K562 (cell line): Measurements from ENCODE around the gene TENM3. TPM values are rescaled to one million over a fixed set of nuclear protein-coding genes. Genes with fewer than 3 reads are reported as not detected.

Experiments used
- ATAC-seq: fragments of 200-7000 bp; cut with Tn5 transposase; 3 replicates; pipeline ENCODE4 v1.9.1; 2020; ENCODE audit warnings: moderate library complexity
- BruUV-seq: library from RNA; stranded (reverse); fragments of 400-500 nt; replicated peaks from 2 replicates; lab custom pipeline; 2021; lab: Mats Ljungman, UMichigan
- CTCF ChIA-PET: fragments of 300-600 bp; formaldehyde crosslinking; extraction: SDS; loops from one replicate; lab custom pipeline; 2021; ENCODE audit warnings: low intra/inter-chr PET ratio; lab: Yijun Ruan, JAX
- POLR2A ChIA-PET: fragments of 300-600, 350-650 bp; sonication (Branson Sonifier 250); formaldehyde crosslinking; extraction: SDS; loops from one replicate; lab custom pipeline; 2021; ENCODE audit warnings: antibody characterized with exemption, inconsistent platforms; lab: Yijun Ruan, JAX
- DNase-seq, 4 experiments: peaks; one replicate each; pipeline versions ENCODE4 v3.0.0 to v3.0.0-alpha.2; 2011 to 2018; ENCODE audit warnings: low spot score in 3 of 4, mixed read lengths in 3 of 4; ENCODE audit errors: extremely low read depth in 1 of 4
- FAIRE-seq: peaks from 2 replicates; lab custom pipeline; 2011; peaks lifted over from hg19 to GRCh38; lab: Jason Lieb, UNC
- H2AFZ ChIP-seq: 2 replicates; pipeline ENCODE4 v1.6.0; 2011; ENCODE audit warnings: low read depth, low read length, control low read depth, inconsistent platforms
- H3K27ac ChIP-seq: fragments of 200-600 bp; 3 replicates; pipeline ENCODE4 v1.8.0; 2011; ENCODE audit warnings: low read depth, mild to moderate bottlenecking, control low read depth, inconsistent platforms, low read length, moderate library complexity, mixed read lengths; ENCODE audit errors: extremely low read depth
- H3K27me3 ChIP-seq, 2 experiments: fragments of 300-600 bp in 1 of 2; 2 replicates in 1 of 2; 3 replicates in 1 of 2; pipeline versions ENCODE4 v1.6.0 to v1.8.0; 2011; ENCODE audit warnings: inconsistent platforms in 2 of 2, low read length in 2 of 2, mild to moderate bottlenecking in 1 of 2, mixed read lengths in 1 of 2, moderate library complexity in 1 of 2; ENCODE audit not compliant: control insufficient read depth in 2 of 2, insufficient read depth in 2 of 2
- H3K36me3 ChIP-seq: fragments of 300-600 bp; 3 replicates; pipeline ENCODE4 v1.8.0; 2011; ENCODE audit warnings: mild to moderate bottlenecking, low read length, inconsistent platforms; ENCODE audit not compliant: control insufficient read depth, insufficient read depth
- H3K4me1 ChIP-seq, 2 experiments: fragments of 200-600 bp in 1 of 2; replicated peaks in 1 of 2; 2 replicates in 1 of 2; 3 replicates in 1 of 2; pipeline versions ENCODE4 v1.5.1 to v1.8.0; 2011; ENCODE audit warnings: inconsistent platforms in 2 of 2, low read length in 2 of 2, mild to moderate bottlenecking in 1 of 2, mixed read lengths in 1 of 2, moderate library complexity in 1 of 2; ENCODE audit not compliant: control insufficient read depth in 2 of 2, insufficient read depth in 2 of 2
- H3K4me2 ChIP-seq: 2 replicates; pipeline ENCODE4 v1.6.1; 2011; ENCODE audit warnings: low read length, control low read depth, inconsistent platforms, mixed read lengths; ENCODE audit not compliant: insufficient read depth
- H3K4me3 ChIP-seq: fragments of 200-600 bp; sonication (generic), shearing (Covaris generic); 2 replicates; pipeline ENCODE4 v1.5.1; 2016; ENCODE audit warnings: control low read depth, inconsistent platforms
- H3K79me2 ChIP-seq: fragments of 200-600 bp; 3 replicates; pipeline ENCODE4 v1.8.0; 2011; ENCODE audit warnings: low read length, inconsistent platforms; ENCODE audit not compliant: control insufficient read depth, insufficient read depth
- H3K9ac ChIP-seq, 2 experiments: 2 replicates each; pipeline versions ENCODE4 v1.6.0 to v1.6.1; 2011; ENCODE audit warnings: low read depth in 2 of 2, low read length in 2 of 2, control low read depth in 1 of 2, inconsistent platforms in 1 of 2, mild to moderate bottlenecking in 1 of 2, mixed read lengths in 1 of 2; ENCODE audit not compliant: insufficient read depth in 1 of 2
- H3K9me1 ChIP-seq: one replicate; pipeline ENCODE4 v1.6.0; 2011; ENCODE audit warnings: inconsistent platforms, mild to moderate bottlenecking, low read length, moderate library complexity; ENCODE audit not compliant: control insufficient read depth, insufficient read depth
- H3K9me3 ChIP-seq: replicated peaks from 2 replicates; pipeline ENCODE4 v1.5.1; 2011; ENCODE audit warnings: low read depth, low read length, inconsistent platforms; ENCODE audit not compliant: control insufficient read depth, insufficient read depth
- H4K20me1 ChIP-seq: replicated peaks from 2 replicates; pipeline ENCODE4 v1.6.1; 2011; ENCODE audit warnings: low read length, inconsistent platforms, mixed read lengths; ENCODE audit not compliant: control insufficient read depth, insufficient read depth
- CBX1 ChIP-seq: sonication (generic); IDR thresholded peaks from 2 replicates; pipeline ENCODE4 v1.6.1; 2016; ENCODE audit warnings: antibody characterized with exemption, low read depth, mild to moderate bottlenecking
- E2F5 ChIP-seq: sonication (generic); formaldehyde crosslinking; IDR thresholded peaks from 2 replicates; pipeline ENCODE4 v1.8.0; 2022; ENCODE audit warnings: mild to moderate bottlenecking, missing genetic modification reagents
- ID3 ChIP-seq, 2 experiments: fragments of 250-450 bp in 1 of 2; fragments of 450-650 bp in 1 of 2; sonication (Bioruptor Pico) in 1 of 2; IDR thresholded peaks; 2 replicates each; pipeline versions ENCODE4 v1.6.1 to v1.8.0; 2016 to 2021; ENCODE audit warnings: mild to moderate bottlenecking in 2 of 2, moderate library complexity in 2 of 2, missing compliant biosample characterization in 1 of 2, missing genetic modification characterization in 1 of 2
- IFI16 ChIP-seq: fragments of 250-450 bp; sonication (Bioruptor Pico); IDR thresholded peaks from 2 replicates; pipeline ENCODE4 v2.1.2; 2022; ENCODE audit warnings: mild to moderate bottlenecking, inconsistent platforms
- IRF2 ChIP-seq: sonication (generic); formaldehyde crosslinking; IDR thresholded peaks from 2 replicates; pipeline ENCODE4 v1.8.1; 2022; ENCODE audit warnings: mild to moderate bottlenecking, missing genetic modification reagents
- RBBP5 ChIP-seq: fragments of 200-600 bp; sonication (generic); IDR thresholded peaks from 2 replicates; pipeline ENCODE4 v1.6.1; 2012; ENCODE audit warnings: borderline replicate concordance, mild to moderate bottlenecking, low read length, control low read depth, inconsistent platforms; ENCODE audit not compliant: insufficient read depth, poor library complexity, severe bottlenecking
- THRB ChIP-seq: fragments of 450-650 bp; formaldehyde crosslinking; conservative IDR thresholded peaks from 2 replicates; pipeline ENCODE4 v1.4.0; 2022; ENCODE audit warnings: mild to moderate bottlenecking, missing genetic modification characterization
- ZNF165 ChIP-seq: fragments of 250-450 bp; sonication (Bioruptor Pico); IDR thresholded peaks from 2 replicates; pipeline ENCODE4 v1.4.0; 2020; ENCODE audit warnings: borderline replicate concordance
- ZNF23 ChIP-seq: fragments of 250-450 bp; sonication (Bioruptor Pico); IDR thresholded peaks from 2 replicates; pipeline ENCODE4 v1.4.0; 2020; ENCODE audit warnings: mild to moderate bottlenecking
- ZNF232 ChIP-seq: sonication (generic); formaldehyde crosslinking; IDR thresholded peaks from 2 replicates; pipeline ENCODE4 v1.8.0; 2022; ENCODE audit warnings: mild to moderate bottlenecking, missing genetic modification reagents
- ZNF311 ChIP-seq: fragments of 250-450 bp; sonication (Bioruptor Pico); IDR thresholded peaks from 2 replicates; pipeline ENCODE4 v1.4.0; 2020; ENCODE audit warnings: mild to moderate bottlenecking, moderate library complexity
- ZNF395 ChIP-seq: fragments of 200-800 bp; sonication (Bioruptor generic); IDR thresholded peaks from 2 replicates; pipeline ENCODE4 v1.6.1; 2017; ENCODE audit warnings: missing genetic modification characterization, missing compliant biosample characterization
- ZNF583 ChIP-seq: fragments of 250-450 bp; sonication (Bioruptor Pico); IDR thresholded peaks from 2 replicates; pipeline ENCODE4 v1.4.0; 2020
- ZNF609 ChIP-seq: sonication (generic); formaldehyde crosslinking; IDR thresholded peaks from 2 replicates; pipeline ENCODE4 v1.8.1; 2023; ENCODE audit warnings: missing genetic modification reagents, mild to moderate bottlenecking, borderline replicate concordance
- WGBS: fragments of 100-300 bp; shearing (Covaris generic); methylation state at CpG from one replicate; pipeline ENCODE4 v1.1.6; 2016; ENCODE audit warnings: low coverage, mixed read lengths; ENCODE audit not compliant: insufficient coverage; ENCODE audit errors: missing lambda C conversion rate; 5-methylcytosine and 5-hydroxymethylcytosine counted together
- in situ Hi-C: fragments of 300-500 bp; cut with MboI; formaldehyde crosslinking; loops from 4 replicates; pipeline ENCODE4 v1.15.0; 2018; ENCODE audit warnings: inconsistent platforms, mixed read lengths
- intact Hi-C: fragments of 100-400 bp; cut with micrococcal nuclease; formaldehyde crosslinking; loops from 2 replicates; pipeline ENCODE4 v1.14.2; 2022
- polyA plus RNA-seq, 8 experiments: library from polyadenylated mRNA; depleted of rRNA in 4 of 8; stranded (reverse) in 5 of 8; unstranded in 3 of 8; fragments of >200 nt; fragmentation: Nextera tagmentation in 2 of 8; fragmentation: Illumina TruSeq in 1 of 8; extraction: Ambion mirVana in 2 of 8; extraction: Trizol in 1 of 8; gene quantifications; 2 replicates each; pipeline versions ENCODE4 v1.2.1 to v1.2.3, GENCODE V29; 2011 to 2014; ENCODE audit warnings: inconsistent platforms in 1 of 8, missing spikeins in 1 of 8
- total RNA-seq, 7 experiments: library from RNA; depleted of rRNA in 6 of 7; stranded (reverse); fragments of >200 nt in 6 of 7; fragmentation: Illumina TruSeq in 2 of 7; extraction: Trizol in 2 of 7; gene quantifications; 2 replicates each; pipeline versions ENCODE4 v1.2.1 to v1.2.3, GENCODE V29; 2011 to 2021; ENCODE audit warnings: low replicate concordance in 1 of 7

The TENM3 gene
- total and polyA plus RNA-seq, 9 of the 15 experiments (the other 6 are each of a cell fraction or from before 2014, with no cell fraction given): 0.01 to 0.02 TPM; not detected in 7

GRCh38 chr4:182678590-182678989, 435.4 kb downstream of the TENM3 start:
- peaks cover 0 to 13% of the 10 kb centered on the region in 2 experiments; a peak in 2 of 5 replicates for H3K27me3 ChIP-seq
- ATAC-seq: no peak
- BruUV-seq: no TSS peak
- POLR2A ChIA-PET: no interaction called here
- H2AFZ ChIP-seq: no peak overlapping the region
- intact Hi-C loops (no loop called here), in situ Hi-C loops (no loop called here)
- TF ChIP-seq ID3 (CRISPR knock-in tag; IDR thresholded peaks at IDR 0.05) (no peak), ID3 (tag; IDR thresholded peaks at IDR 0.05) (no peak), ZNF165 (CRISPR knock-in tag) (no peak), ZNF395 (CRISPR knock-in tag) (no peak), RBBP5 (no peak), ZNF311 (no peak), THRB (CRISPR knock-in tag) (no peak), IRF2 (CRISPR knock-in tag) (no peak), ZNF609 (CRISPR knock-in tag) (no peak), ZNF23 (CRISPR knock-in tag) (no peak), CBX1 (no peak), ZNF232 (CRISPR knock-in tag) (no peak), ZNF583 (CRISPR knock-in tag) (no peak), IFI16 (no peak), E2F5 (CRISPR knock-in tag) (no peak)
- H3K4me1 ChIP-seq: no peaks in the 10 kb centered on the region
- no peaks in the 10 kb centered on the region for H3K79me2 ChIP-seq
- CTCF ChIA-PET: no interaction called here
- no peaks in the 10 kb centered on the region for H4K20me1 ChIP-seq
- H3K9me1 ChIP-seq: no peaks in the 10 kb centered on the region
- no peak overlapping the region for H3K4me2 ChIP-seq
- no peak for DNase-seq
- H3K27ac ChIP-seq: no peak overlapping the region
- no peak overlapping the region for H3K9ac ChIP-seq
- 2% methylated on average over 4 of the region's 4 CpGs for WGBS
- FAIRE-seq: no peak
- no peaks in the 10 kb centered on the region for H3K36me3 ChIP-seq
- H3K4me3 ChIP-seq: no peak overlapping the region
- H3K9me3 ChIP-seq: no peaks in the 10 kb centered on the region
